Measurements from ENCODE around the gene CEACAM18.
"Not testable (repeated sequence)": the region's sequence is repeated elsewhere in the genome, so short reads cannot be mapped to it uniquely, and the experiment has no call there.

CEACAM18 gene

DNA sequence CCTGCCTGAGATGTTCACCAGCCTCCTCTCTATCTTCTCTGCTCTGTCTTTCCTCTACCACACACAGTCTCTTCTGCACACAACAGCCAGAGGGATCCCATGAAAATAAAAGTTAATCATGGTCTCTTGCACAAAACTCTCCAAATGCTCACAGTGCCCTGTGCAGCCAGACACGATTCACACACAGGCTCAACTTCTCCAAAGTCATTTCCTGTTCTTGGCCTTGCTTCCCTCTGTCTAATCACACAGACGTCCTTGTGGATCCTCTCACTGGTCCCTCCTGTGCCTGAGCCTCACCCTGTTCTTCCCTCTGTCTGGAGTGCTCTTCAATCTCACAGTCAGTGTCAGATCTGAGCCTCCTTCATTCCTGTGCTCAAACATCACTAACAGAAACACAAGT, 15.4 kb downstream of the CEACAM18 start:
- DNase-seq (ENCODE audit: low read depth, low spot score): no peak

DNA sequence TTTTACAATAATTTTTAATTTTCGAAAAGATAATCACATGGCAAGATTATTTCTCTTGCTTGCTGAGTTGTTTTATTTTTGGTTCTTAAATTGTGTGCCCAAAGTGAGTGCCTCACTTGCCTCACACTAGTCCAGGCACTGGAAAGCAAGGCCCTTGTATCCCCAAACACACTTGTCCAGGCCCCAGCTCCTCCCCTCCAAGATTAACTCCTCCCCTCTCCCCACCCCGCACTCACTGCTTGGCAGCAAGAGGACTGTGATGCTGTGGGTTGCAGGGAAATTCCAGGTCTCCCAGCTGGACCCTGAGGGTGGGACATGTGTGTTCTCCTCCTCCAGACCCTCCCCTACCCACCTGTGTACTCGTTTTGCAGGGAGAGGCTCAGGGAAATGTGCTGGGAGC, 19.3 kb downstream of the CEACAM18 start:
- no peak for DNase-seq (ENCODE audit: low read depth, low spot score)

DNA sequence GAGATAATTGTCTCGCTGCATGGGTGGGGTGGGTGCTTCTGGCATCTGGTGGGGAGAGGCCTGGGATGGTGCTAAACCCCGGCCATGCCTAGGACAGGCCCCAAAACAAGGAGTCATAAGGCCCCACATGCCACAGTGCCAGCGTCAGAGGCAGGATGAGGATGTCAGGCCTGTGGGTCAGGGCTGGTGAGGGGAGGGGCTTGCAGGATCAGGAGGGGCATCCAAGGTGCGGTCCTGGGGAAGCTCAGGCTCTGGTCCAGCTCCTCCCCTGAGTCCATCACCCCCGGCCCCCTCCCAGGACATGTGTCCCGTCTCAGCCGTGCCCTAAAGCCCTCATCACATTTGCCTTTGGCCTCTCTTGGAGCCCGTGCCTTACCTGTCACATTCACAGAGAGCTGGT, 22.6 kb downstream of the CEACAM18 start:
- DNase-seq (ENCODE audit: low read depth, low spot score): not testable (repeated sequence)

DNA sequence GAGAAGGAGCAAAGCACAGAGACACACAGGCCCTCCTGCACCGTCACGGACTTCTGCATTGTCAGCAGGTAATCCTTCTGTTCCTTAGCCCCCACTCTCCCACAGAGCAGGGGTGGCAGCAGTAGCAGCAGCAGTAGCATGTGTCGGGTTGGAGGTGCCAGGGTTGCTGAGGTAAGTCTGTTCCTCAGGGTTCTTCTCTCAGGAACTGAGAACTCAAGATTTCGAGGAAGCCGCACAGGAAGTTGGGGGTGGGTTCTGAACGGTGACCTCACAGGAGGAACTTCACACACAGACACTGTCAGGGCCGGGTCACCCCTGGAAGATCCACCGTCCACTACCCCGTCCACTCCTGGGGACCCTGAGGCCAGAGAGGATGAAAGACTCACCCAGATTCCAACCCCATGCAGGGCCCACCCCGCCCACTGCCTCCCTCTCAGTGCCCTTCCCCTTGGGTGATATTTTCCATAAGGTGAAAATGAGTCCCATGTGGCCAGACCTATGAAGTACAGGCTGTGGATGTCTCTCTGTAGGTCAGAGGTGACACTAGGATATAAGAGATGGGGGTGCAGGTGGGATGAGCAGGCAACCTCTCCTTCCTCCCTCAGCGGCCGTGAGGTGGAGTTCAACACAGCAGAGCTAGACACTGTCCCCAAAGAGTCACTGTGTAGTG, 23.4 kb downstream of the CEACAM18 start, which contains the start of gene SIGLEC12:
SIGLEC12 (minus strand) TSS at position 207 of the 670 bp plus-strand sequence; CDS start at position 140, 67 bp downstream.
- DNase-seq (ENCODE audit: low read depth, low spot score): no peak

DNA sequence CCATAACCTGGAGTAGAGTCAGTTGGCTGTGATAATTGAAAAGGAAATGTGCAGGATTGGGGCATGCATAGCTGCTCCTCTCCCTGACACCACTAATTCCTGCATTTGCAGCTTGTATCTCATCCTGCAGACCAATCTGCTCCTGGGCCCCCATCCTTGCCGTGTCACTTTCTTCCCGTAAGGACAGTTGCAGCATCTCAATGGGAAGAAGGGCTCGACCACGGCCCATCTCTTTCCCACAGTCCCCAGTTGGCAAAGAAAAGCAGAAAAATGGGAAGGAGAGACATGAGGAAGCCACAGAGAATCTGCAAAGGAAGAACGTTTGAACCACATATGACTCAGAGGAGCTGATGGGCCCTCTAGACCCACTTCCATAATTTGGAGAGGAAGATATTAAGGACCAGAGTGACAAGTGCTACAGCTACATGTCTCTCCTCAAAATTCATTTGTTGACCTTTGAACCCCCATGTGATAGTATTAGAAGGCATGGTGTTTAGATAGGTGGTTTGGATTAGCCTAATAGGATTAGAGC, 25.0 kb downstream of the CEACAM18 start:
- DNase-seq (ENCODE audit: low read depth, low spot score): no peak

DNA sequence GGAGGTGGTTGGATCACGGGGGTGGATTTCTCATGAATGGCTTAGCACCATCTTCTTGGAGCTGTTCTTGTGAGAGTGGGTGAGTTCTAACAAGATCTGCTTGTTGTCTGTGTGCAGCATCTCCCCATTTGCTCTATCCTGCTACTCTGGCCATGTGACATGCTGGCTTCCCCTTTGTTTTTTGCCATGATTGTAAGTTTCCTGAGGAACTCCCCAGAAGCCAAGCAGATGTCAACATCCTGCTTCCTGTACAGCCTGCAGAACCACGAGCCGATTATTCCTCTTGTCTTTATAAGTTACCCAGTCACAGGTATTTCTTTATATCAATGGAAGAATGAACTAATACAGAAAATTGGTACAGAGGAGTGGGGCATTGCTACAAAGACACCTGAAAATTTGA, 25.6 kb downstream of the CEACAM18 start:
- DNase-seq (ENCODE audit: low read depth, low spot score): no peak

DNA sequence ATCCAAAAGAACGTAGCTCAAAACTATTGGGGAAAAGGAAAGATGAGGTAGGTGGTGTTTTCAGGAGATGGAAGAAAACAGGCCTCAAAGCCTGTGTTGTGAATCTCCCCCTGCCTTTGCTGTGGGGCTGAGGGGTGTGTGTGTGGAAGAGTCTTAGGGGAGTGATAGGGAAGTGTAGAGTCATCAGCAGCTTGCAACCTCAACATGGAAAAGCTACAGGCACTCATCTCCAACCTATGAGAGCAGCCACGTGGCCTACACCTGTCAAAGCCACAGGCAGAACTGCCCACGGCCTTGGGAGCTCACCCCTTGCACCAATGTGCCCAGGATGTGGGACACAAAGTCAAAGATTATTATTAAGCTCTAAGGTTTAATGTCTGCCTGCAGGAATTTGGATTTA, 27.6 kb downstream of the CEACAM18 start:
- DNase-seq (ENCODE audit: low read depth, low spot score): no peak

DNA sequence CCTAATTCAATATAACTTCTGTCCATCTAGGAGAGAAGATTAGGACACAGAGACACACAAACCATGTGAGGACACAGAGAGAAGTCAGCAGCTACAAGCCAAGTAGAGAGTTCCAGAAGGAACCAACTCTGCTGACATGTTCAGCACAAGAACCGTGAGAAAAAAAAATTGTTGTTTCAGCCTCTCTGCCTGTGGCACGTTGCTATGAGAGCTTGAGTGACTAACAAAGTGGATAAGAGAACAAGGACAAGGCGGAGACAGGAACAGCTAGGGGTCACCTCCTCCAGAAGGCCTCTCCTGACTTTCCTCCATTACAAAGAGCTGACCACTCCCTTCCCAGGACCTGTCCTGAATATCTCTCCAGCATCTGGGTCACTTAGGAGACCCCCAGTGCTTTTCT, 28.9 kb downstream of the CEACAM18 start:
- DNase-seq (ENCODE audit: low read depth, low spot score): no peak

DNA sequence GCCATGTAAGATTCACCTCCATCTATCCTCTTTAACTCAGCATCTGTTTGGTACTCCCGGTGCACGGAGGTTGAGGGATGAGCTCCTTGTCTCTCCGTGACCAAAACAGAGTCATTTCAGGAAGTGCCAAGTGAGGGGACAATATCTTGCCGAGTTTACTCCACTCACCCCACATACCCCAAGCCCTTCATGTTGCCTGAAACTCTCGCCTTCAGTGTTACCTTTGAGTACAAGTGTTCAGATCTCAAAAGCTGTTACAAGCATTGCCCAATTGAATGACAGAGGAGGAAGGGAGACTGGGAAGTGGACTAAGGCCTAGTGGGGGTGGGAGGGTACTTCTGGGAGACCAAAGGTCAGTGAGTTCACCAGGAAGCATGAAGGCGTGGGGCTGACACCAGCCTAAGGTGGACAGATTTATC, 29.3 kb downstream of the CEACAM18 start:
- DNase-seq (ENCODE audit: low read depth, low spot score): no peak

DNA sequence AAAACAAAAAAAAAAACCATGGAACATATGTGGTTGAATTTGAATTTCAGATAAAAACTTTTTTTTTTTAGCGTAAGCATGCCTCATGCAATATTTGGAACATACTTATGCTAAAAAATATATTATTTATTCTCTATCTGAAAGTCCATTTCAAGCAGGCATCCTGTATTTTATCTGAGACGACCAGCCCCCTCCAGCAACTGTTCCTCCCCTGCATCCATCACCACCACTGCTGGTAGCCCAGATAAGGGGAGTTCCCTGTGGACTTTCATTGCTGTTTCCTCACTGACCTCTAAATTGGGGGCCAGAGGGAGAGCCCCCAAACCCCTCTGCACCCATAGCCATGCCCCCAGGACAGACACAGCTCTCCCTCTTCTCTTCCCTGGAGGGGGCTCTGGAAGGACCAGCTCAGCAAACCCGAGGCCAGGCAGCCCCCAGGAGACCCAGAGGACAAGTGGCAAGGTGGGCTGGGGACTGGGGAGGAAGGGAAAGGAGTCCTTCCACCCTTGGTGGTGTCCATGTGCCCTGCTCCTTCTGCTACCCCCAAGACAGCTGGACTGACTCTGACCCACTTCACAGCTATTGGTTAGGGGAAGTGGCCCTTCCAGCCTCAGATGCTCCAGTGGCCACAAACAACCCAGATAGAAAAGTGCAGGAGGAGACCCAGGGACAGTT, 29.9 kb downstream of the CEACAM18 start:
- DNase-seq (ENCODE audit: low read depth, low spot score): no peak

DNA sequence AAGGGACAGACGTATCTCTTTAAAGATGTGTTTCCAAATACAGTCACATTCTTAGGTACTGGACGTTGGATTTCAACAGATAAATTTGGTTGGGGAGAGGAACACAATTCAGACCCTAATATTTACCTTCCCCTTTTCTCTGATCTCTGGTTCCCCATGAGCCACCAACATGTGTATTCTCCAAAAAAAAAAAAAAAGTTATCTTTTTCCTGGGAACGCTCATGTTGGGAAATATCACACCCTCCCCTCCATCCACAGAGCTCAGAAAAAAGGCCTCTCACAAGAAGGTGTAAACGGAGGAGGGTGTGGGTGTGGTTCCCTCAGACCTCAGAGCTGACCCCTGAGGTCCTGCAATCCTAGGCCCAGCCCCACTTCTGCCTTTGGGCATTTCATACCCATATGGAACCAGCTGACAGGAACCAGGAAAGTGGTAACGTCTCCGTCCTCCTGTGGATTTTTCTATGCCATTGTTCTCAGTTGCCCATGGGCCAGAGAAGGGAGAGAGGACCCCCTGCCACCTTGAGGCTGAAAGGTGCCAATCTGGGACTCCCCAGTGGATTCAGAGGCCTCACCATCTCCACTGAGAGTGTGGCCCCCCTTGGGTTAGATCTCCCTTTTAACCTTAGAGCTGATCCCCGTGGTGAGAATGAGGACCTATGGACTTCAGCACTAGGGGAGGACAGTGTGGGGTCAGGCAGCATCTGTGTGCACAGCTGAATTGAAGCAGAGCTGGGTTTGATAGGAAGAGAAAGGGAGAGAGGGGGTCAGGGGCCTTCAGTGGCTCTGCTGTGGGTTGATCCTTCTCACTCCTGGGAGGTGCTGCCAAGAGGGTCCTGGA, 31.7 kb downstream of the CEACAM18 start:
- DNase-seq (ENCODE audit: low read depth, low spot score): no peak

DNA sequence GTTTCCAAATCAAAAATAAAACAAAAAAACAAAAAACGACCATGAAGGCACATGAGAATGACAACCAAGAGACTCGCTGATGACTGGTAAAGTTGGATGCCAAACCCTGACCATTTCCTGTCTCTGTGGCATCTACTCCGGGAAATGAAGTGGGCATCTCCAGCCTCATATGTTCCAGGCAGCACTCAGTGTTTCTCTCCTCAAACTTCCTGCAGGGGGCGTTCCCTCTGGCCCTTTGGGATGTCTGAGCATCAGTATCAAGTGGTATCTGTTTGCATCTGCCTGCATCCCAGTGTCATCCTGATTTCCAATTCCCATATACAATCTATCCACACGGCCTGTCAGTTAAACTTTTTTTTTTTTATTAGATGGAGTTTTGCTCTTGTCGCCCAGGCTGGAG, 33.0 kb downstream of the CEACAM18 start:
- DNase-seq (ENCODE audit: low read depth, low spot score): no peak

DNA sequence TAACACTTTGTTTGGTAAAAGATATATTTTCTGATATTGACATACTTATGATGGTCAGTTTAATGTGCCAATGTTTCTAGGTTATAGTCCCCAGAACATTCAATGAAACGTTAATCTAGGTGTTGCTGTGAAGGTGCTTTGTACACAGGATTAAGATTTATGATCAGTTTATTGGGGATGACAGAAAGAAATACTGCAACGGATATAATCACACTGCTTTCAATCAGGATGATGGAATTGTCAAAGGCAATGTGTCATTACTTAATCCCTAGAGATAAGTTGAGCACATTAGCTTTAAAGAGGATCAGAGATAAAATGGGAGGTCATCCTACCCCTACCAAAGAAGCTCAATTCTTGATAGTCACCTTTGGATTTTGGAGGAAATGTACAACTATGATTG, 35.6 kb downstream of the CEACAM18 start:
- no peak for DNase-seq (ENCODE audit: low read depth, low spot score)

DNA sequence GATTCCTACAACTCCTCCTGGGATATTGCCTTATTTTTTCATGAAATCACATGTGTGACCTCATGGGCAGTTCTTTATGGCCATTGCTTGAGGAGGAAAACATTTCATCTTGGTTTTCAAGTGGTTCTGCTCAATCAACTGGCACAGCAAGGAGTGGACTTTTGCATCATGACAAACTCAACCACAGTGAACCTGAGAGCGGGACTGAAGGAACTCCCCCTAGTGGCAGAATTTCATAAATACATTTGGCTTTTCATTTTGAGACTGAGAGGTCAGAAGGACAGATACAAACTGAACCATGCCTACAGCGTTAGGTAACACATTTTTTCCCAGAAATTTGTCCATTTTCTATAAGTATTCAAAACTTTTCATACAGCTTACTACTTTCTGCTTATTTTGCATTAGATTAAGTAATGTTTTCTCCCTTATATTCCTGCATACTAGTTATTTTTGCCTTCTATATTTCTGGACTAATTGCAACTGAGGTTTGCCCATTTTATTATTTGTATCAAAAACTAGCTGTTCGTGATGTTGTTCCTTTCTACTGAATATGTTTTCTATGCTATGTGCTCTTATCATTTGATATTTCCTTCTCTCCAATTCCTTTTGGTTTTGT, 36.6 kb downstream of the CEACAM18 start:
- DNase-seq (ENCODE audit: low read depth, low spot score): peak; percentile 15

DNA sequence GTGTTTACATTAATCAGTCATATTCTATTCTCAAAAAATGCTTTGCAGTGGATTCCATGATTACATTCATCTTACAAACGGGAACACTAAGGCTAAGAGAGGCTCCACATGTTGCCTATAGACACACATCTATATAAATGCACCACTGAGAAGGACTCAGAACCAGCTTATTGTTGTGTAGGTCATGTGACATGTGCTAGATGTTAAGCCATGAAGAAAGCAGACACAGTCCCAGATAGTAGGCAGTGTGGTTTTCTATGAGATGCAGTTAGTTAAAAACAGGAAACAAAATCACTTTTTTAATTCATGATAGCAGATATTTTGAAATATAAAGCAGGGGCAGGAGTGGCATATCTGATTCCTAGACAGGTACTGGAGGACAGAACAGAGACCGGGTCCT, 42.4 kb downstream of the CEACAM18 start:
- DNase-seq (ENCODE audit: low read depth, low spot score): no peak

DNA sequence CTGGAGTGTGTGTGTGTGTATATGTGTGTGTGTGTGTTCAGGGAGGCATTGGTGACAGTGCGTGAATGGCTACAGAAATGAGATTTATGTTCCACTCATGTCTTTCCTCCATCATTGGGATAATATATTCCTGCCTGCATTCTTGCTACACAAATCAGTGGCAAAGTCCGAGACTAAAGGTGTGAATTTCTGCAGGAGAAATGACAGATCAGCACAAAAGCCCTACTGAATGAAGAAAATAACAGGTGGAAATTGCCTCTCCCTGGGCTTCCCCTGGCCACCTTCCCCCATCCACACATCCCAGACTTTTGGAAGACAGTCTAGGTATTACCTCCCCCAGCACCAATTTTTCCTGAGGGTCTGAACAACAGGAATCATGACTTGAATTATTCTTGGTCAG, 43.0 kb downstream of the CEACAM18 start:
- no peak for DNase-seq (ENCODE audit: low read depth, low spot score)

DNA sequence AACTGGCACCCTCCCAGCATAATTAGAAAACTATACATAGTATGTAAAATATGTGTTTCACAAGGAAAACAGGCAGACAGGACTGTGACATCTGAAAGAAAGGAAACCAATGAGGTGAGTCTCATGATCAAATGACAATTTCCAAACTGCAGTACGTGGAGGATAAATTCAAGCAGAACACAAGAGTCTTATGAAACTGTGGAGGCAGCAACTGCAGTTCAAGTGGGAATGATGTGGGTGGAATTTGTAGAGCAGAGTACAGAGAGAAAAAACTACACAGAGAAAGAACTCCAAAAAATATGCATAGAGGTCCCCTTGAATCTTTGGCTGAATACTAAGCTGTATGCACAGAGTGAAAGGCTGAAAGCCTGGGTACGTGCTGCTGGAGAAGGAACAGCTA, 43.4 kb downstream of the CEACAM18 start:
- DNase-seq (ENCODE audit: low read depth, low spot score): no peak

DNA sequence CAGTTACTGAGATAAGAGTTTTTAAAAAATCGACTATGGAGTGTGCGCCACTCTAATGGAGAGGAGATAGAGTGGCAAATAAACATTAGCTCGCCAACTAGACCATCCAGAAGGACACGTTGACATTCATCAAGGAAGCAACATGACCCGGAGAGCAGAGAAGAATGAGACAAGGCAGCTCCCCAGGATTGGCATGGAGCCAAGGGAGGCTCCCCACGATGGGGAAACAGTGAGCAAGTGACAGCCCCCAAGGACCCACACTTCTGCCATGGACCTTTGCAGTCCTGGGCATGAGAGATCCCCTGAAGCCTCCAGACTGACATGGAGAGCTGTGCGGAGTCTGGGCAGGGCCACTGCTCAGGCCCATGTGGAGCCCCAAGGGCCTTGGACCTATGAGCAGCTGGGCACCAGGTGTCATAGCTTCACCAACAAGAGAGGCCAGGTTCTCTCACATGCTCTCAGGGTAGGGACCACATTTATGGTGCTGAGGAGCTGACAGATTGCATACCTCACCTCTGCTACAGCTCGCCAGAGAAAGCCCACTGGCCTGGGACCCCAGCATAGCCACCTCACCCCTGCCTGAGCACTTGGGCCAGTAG, 46.4 kb downstream of the CEACAM18 start:
- no peak for DNase-seq (ENCODE audit: low read depth, low spot score)

DNA sequence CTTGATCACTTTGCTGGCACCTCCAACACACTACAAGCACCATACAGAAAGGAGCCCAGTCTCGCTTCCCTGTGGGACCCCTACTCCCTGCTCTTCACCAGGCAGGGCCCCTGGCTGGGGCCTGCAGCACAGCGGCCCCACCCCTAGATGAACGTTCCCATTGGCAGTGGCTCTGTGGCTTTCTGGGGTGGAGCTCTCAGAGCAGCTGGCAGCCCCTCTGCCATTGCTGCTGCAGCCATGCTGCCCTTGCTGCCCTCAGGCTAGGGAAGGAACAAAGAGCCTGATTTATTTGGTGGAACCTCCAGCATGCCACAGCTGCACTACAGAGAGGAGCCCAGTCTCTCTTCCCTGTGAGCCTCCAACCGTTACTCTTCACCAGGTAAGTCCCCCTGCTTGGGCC, 47.3 kb downstream of the CEACAM18 start:
- no peak for DNase-seq (ENCODE audit: low read depth, low spot score)

DNA sequence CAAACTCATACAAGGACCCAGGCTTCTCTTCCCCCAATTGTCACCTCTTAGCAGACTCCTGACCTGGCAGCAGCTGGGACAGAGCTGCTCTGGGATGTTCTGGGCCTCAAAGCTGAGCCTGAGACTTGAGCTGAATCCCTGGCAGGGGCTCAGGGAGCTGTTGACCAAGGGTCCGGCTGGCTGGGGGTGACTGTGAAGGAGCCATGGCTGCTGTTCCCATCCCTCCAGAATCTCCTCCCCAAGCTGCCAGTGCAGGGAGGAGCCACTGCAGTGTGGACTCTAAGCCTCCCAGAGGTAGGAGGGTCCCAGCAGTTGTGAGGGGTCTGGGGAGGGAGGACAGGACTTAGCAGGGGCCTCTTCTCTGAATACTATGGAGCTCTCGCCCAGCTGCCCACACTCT, 51.0 kb downstream of the CEACAM18 start:
- DNase-seq (ENCODE audit: low read depth, low spot score): no peak

DNA sequence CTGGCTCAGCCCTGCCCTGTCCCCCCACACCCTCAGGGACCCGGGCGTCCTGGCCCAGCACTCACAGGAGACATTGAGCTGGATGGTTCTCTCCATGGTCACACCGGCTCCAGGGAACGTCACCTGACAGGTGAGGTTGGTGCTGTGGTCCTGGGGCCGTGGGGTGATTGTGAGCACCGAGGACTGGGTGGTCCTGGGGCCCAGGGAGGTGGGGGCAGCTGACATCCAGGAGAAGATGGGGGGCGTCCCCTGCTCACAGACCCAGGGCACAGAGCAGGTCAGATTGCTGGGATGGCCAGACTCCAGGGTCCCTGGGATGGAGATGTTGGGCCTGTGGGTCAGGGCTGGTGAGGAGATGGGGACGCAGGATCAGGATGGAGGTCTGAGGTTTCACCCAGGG, 52.3 kb downstream of the CEACAM18 start:
- DNase-seq (ENCODE audit: low read depth, low spot score): no peak

Measured in smooth muscle cell of the brain vasculature (primary cell).